Vagina (tissue), 2 donors: Measurements from ENCODE around the gene LRRC73.

Experiments used
- POLR2A ChIP-seq, 2 donors: fragments of 450-650 bp; IDR thresholded peaks; one replicate each; pipeline ENCODE4 v1.6.1; 2017; ENCODE audit warnings: antibody characterized with exemption in 2 of 2, mild to moderate bottlenecking in 2 of 2, moderate library complexity in 2 of 2
- POLR2AphosphoS5 ChIP-seq, 2 donors: sonication (generic); formaldehyde crosslinking; IDR thresholded peaks; one replicate each; pipeline ENCODE4 v1.9.0; 2017; ENCODE audit warnings: antibody characterized with exemption in 2 of 2, mild to moderate bottlenecking in 2 of 2, low read depth in 1 of 2; ENCODE audit not compliant: insufficient read depth in 1 of 2
- TF ChIP-seq, protein P1 (sequence below), 3 experiments: fragments of 450-650 bp in 2 of 3; fragments of 200-600 bp in 1 of 3; sonication (generic) in 1 of 3; IDR thresholded peaks; one replicate each; pipeline ENCODE4 v1.5.1; 2017 to 2019; ENCODE audit warnings: antibody characterized with exemption in 3 of 3, mild to moderate bottlenecking in 2 of 3, moderate library complexity in 2 of 3

DNA sequence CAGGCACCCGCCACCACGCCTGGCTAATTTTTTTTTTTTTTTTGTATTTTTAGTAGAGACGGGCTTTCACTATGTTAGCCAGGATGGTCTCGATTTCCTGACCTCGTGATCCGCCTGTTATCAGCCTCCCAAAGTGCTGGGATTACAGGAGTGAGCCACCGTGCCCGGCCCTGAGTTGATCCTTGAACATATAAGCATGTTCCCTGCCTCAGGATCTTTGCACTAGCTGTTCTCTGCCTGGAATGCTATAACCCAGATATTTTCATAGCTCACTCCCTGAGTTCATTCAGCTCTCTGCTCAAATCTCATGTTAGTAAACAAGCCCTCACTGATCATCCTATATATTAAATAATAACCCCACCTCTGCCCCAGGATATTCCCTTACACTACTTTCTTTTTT is 45.8 kb downstream of the LRRC73 start:
- TF ChIP-seq, protein P1, sequence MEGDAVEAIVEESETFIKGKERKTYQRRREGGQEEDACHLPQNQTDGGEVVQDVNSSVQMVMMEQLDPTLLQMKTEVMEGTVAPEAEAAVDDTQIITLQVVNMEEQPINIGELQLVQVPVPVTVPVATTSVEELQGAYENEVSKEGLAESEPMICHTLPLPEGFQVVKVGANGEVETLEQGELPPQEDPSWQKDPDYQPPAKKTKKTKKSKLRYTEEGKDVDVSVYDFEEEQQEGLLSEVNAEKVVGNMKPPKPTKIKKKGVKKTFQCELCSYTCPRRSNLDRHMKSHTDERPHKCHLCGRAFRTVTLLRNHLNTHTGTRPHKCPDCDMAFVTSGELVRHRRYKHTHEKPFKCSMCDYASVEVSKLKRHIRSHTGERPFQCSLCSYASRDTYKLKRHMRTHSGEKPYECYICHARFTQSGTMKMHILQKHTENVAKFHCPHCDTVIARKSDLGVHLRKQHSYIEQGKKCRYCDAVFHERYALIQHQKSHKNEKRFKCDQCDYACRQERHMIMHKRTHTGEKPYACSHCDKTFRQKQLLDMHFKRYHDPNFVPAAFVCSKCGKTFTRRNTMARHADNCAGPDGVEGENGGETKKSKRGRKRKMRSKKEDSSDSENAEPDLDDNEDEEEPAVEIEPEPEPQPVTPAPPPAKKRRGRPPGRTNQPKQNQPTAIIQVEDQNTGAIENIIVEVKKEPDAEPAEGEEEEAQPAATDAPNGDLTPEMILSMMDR (IDR thresholded peaks at IDR 0.05) = no peak
- TF ChIP-seq POLR2A (IDR thresholded peaks at IDR 0.05) (no peak), POLR2AphosphoS5 (IDR thresholded peaks at IDR 0.05; ENCODE audit: insufficient read depth in 1 of 2, low read depth in 1 of 2) (no peak)
